Activated T-cell treated with anti-CD3 and anti-CD28 coated beads, Interleukin-2, amount 50 U/mL, for 4 hours (primary cell): Measurements from ENCODE around the gene LMCD1. TPM values are rescaled to one million over a fixed set of nuclear protein-coding genes. Genes with fewer than 3 reads are reported as not detected.

Experiments used
- ATAC-seq, 2 donors: fragments of 200-7000 bp; cut with Tn5 transposase; one replicate each; pipeline ENCODE4 v1.10.0; 2021
- DNase-seq: peaks from one replicate; pipeline ENCODE4 v3.0.0-alpha.2; 2020
- H3K27me3 Mint-ChIP-seq: one replicate; pipeline ENCODE4 v1.8.0; 2021; ENCODE audit warnings: low read depth, mixed read lengths
- H3K36me3 Mint-ChIP-seq: one replicate; pipeline ENCODE4 v1.8.0; 2022; ENCODE audit warnings: mixed read lengths; ENCODE audit not compliant: insufficient read depth
- H3K4me1 Mint-ChIP-seq: one replicate; pipeline ENCODE4 v1.8.0; 2021; ENCODE audit warnings: low read depth, mixed read lengths
- H3K4me3 Mint-ChIP-seq: one replicate; pipeline ENCODE4 v1.8.0; 2021; ENCODE audit warnings: mild to moderate bottlenecking, moderate library complexity, mixed read lengths
- H3K9me3 Mint-ChIP-seq: one replicate; pipeline ENCODE4 v1.8.0; 2021; ENCODE audit warnings: mixed read lengths
- total RNA-seq, 3 donors: library from RNA; stranded (reverse); gene quantifications; one replicate each; pipeline ENCODE4 v1.2.1, GENCODE V29; 2021

LMCD1 gene
- total RNA-seq, 3 donors from 2014 or later: 0.74 to 1.8 (median 0.76) TPM

- H3K9me3 Mint-ChIP-seq: no peaks in the 10 kb centered on the region
- DNase-seq: no peak
- no peak overlapping the region for H3K4me3 Mint-ChIP-seq
- H3K27me3 Mint-ChIP-seq: peaks cover 16% of the 10 kb centered on the region
- no peaks in the 10 kb centered on the region for H3K36me3 Mint-ChIP-seq
- H3K4me1 Mint-ChIP-seq: peaks cover 22% of the 10 kb centered on the region
- ATAC-seq: no peak
Measured at GRCh38 chr3:8505621-8506020, 4.0 kb downstream of the LMCD1 start.

GRCh38 chr3:8506571-8507061 is 5.0 kb downstream of the LMCD1 start:
- no peak for ATAC-seq
- peaks cover 7% of the 10 kb centered on the region for H3K27me3 Mint-ChIP-seq
- peaks cover 14% of the 10 kb centered on the region for H3K4me1 Mint-ChIP-seq
- H3K4me3 Mint-ChIP-seq: no peak overlapping the region
- no peaks in the 10 kb centered on the region for H3K36me3 Mint-ChIP-seq
- DNase-seq: no peak
- no peaks in the 10 kb centered on the region for H3K9me3 Mint-ChIP-seq

GRCh38 chr3:8507496-8507895 is 5.9 kb downstream of the LMCD1 start:
- Mint-ChIP-seq H3K4me1 (peaks cover 13% of the 10 kb centered on the region), H3K9me3 (no peaks in the 10 kb centered on the region), H3K4me3 (no peak overlapping the region), H3K36me3 (no peaks in the 10 kb centered on the region), H3K27me3 (peaks cover 2% of the 10 kb centered on the region)
- DNase-seq (no peak), ATAC-seq (no peak)

- no peaks in the 10 kb centered on the region for H3K9me3 Mint-ChIP-seq
- ATAC-seq: no peak
Measured at GRCh38 chr3:8509961-8510360, 8.3 kb downstream of the LMCD1 start.

GRCh38 chr3:8512234-8512633 is 10.6 kb downstream of the LMCD1 start:
- no peaks in the 10 kb centered on the region for H3K36me3 Mint-ChIP-seq
- no peak overlapping the region for H3K4me3 Mint-ChIP-seq
- H3K4me1 Mint-ChIP-seq: no peaks in the 10 kb centered on the region
- ATAC-seq (no peak), DNase-seq (no peak)
- H3K9me3 Mint-ChIP-seq: no peaks in the 10 kb centered on the region
- H3K27me3 Mint-ChIP-seq: peaks cover 2% of the 10 kb centered on the region

More at GRCh38 chr3:8509961-8510360, 8.3 kb downstream of the LMCD1 start:
- Mint-ChIP-seq H3K4me1 (no peaks in the 10 kb centered on the region), H3K4me3 (no peak overlapping the region), H3K36me3 (no peaks in the 10 kb centered on the region), H3K27me3 (peaks cover 2% of the 10 kb centered on the region)
- no peak for DNase-seq

- no peak for DNase-seq
- Mint-ChIP-seq H3K4me1 (no peaks in the 10 kb centered on the region), H3K27me3 (peaks cover 2% of the 10 kb centered on the region)
Measured at GRCh38 chr3:8516047-8516661, 14.5 kb downstream of the LMCD1 start.

GRCh38 chr3:8516783-8517182 is 15.2 kb downstream of the LMCD1 start:
- Mint-ChIP-seq H3K27me3 (peaks cover 2% of the 10 kb centered on the region), H3K36me3 (no peaks in the 10 kb centered on the region), H3K4me3 (no peak overlapping the region), H3K9me3 (peaks cover 7% of the 10 kb centered on the region), H3K4me1 (no peaks in the 10 kb centered on the region)
- DNase-seq (no peak), ATAC-seq (no peak)

More at GRCh38 chr3:8516047-8516661, 14.5 kb downstream of the LMCD1 start:
- peaks cover 2% of the 10 kb centered on the region for H3K9me3 Mint-ChIP-seq
- H3K36me3 Mint-ChIP-seq: no peaks in the 10 kb centered on the region
- no peak for ATAC-seq
- no peak overlapping the region for H3K4me3 Mint-ChIP-seq

GRCh38 chr3:8517487-8517886 is 15.9 kb downstream of the LMCD1 start:
- Mint-ChIP-seq H3K4me1 (no peaks in the 10 kb centered on the region), H3K36me3 (no peaks in the 10 kb centered on the region), H3K9me3 (peaks cover 7% of the 10 kb centered on the region), H3K4me3 (no peak overlapping the region), H3K27me3 (peaks cover 2% of the 10 kb centered on the region)
- ATAC-seq: no peak
- no peak for DNase-seq

GRCh38 chr3:8518138-8518537 is 16.5 kb downstream of the LMCD1 start:
- Mint-ChIP-seq H3K4me1 (no peaks in the 10 kb centered on the region), H3K4me3 (no peak overlapping the region), H3K9me3 (peaks cover 7% of the 10 kb centered on the region), H3K36me3 (no peaks in the 10 kb centered on the region), H3K27me3 (peaks cover 2% of the 10 kb centered on the region)
- DNase-seq: no peak
- ATAC-seq: no peak

GRCh38 chr3:8519156-8519555 is 17.5 kb downstream of the LMCD1 start:
- Mint-ChIP-seq H3K27me3 (no peaks in the 10 kb centered on the region), H3K9me3 (peaks cover 7% of the 10 kb centered on the region), H3K4me3 (no peak overlapping the region), H3K4me1 (no peaks in the 10 kb centered on the region), H3K36me3 (no peaks in the 10 kb centered on the region)
- no peak for DNase-seq
- ATAC-seq: no peak

GRCh38 chr3:8519774-8520448 is 18.3 kb downstream of the LMCD1 start:
- Mint-ChIP-seq H3K4me1 (no peaks in the 10 kb centered on the region), H3K36me3 (no peaks in the 10 kb centered on the region), H3K27me3 (no peaks in the 10 kb centered on the region), H3K4me3 (no peak overlapping the region), H3K9me3 (peaks cover 7% of the 10 kb centered on the region)
- ATAC-seq (no peak), DNase-seq (no peak)

GRCh38 chr3:8520816-8521403 is 19.3 kb downstream of the LMCD1 start:
- DNase-seq (no peak), ATAC-seq (no peak)
- Mint-ChIP-seq H3K4me1 (no peaks in the 10 kb centered on the region), H3K27me3 (no peaks in the 10 kb centered on the region), H3K36me3 (no peaks in the 10 kb centered on the region), H3K9me3 (peaks cover 7% of the 10 kb centered on the region), H3K4me3 (no peak overlapping the region)

- Mint-ChIP-seq H3K4me1 (no peaks in the 10 kb centered on the region), H3K27me3 (no peaks in the 10 kb centered on the region), H3K9me3 (peaks cover 7% of the 10 kb centered on the region), H3K36me3 (no peaks in the 10 kb centered on the region), H3K4me3 (no peak overlapping the region)
- DNase-seq (no peak), ATAC-seq (no peak)
Measured at GRCh38 chr3:8523041-8523440, 21.4 kb downstream of the LMCD1 start.

- no peak for ATAC-seq
- Mint-ChIP-seq H3K27me3 (no peaks in the 10 kb centered on the region), H3K4me3 (no peak overlapping the region), H3K9me3 (peaks cover 7% of the 10 kb centered on the region), H3K36me3 (no peaks in the 10 kb centered on the region), H3K4me1 (no peaks in the 10 kb centered on the region)
- no peak for DNase-seq
Measured at GRCh38 chr3:8524249-8524648, 22.6 kb downstream of the LMCD1 start.
